GM21786 (cell line): ENCODE measurements around the gene DUSP16.
"Not testable (repeated sequence)": the region's sequence is repeated elsewhere in the genome, so short reads cannot be mapped to it uniquely, and the experiment has no call there.

Source experiments
- ATAC-seq: cut with Tn5 transposase; IDR thresholded peaks from one replicate; pipeline ENCODE4 v1.9.1; 2021; ENCODE audit not compliant: unreplicated experiment

The DUSP16 gene

GRCh38 chr12:12585115-12585863 lies 22.6 kb upstream of the DUSP16 start:
- no peak for ATAC-seq

- ATAC-seq = no peak
Observed at GRCh38 chr12:12583510-12584178, 21.0 kb upstream of the DUSP16 start.

- peak; percentile 92 for ATAC-seq
Observed at GRCh38 chr12:12582895-12583303, 20.2 kb upstream of the DUSP16 start.

- ATAC-seq = peak; percentile 34
Observed at GRCh38 chr12:12582193-12582881, 19.7 kb upstream of the DUSP16 start.

GRCh38 chr12:12580716-12581115 lies 18.1 kb upstream of the DUSP16 start:
- ATAC-seq = not testable (repeated sequence)

- no peak for ATAC-seq
Observed at GRCh38 chr12:12577786-12578185, 15.1 kb upstream of the DUSP16 start.

- ATAC-seq = no peak
Observed at GRCh38 chr12:12572659-12573058, 10.0 kb upstream of the DUSP16 start.

- ATAC-seq = not testable (repeated sequence)
Observed at GRCh38 chr12:12565971-12566370, 3.3 kb upstream of the DUSP16 start.

GRCh38 chr12:12564911-12565310 lies 2.2 kb upstream of the DUSP16 start:
- ATAC-seq = no peak

GRCh38 chr12:12563290-12563928 lies 746 bp upstream of the DUSP16 start:
- no peak for ATAC-seq

GRCh38 chr12:12562016-12562483 lies 613 bp downstream of the DUSP16 start:
- no peak for ATAC-seq

- ATAC-seq = no peak
Observed at GRCh38 chr12:12561371-12562015, 1.2 kb downstream of the DUSP16 start.

- peak; percentile 26 for ATAC-seq
Observed at GRCh38 chr12:12560587-12561370, 1.9 kb downstream of the DUSP16 start.

- no peak for ATAC-seq
Observed at GRCh38 chr12:12559719-12560296, 2.9 kb downstream of the DUSP16 start.

- ATAC-seq = no peak
Observed at GRCh38 chr12:12558291-12558690, 4.4 kb downstream of the DUSP16 start.

- ATAC-seq = no peak
Observed at GRCh38 chr12:12557733-12558132, 4.9 kb downstream of the DUSP16 start.

- no peak for ATAC-seq
Observed at GRCh38 chr12:12555656-12556055, 7.0 kb downstream of the DUSP16 start.

GRCh38 chr12:12553208-12553785 lies 9.4 kb downstream of the DUSP16 start:
- no peak for ATAC-seq

- no peak for ATAC-seq
Observed at GRCh38 chr12:12551115-12551514, 11.5 kb downstream of the DUSP16 start.
